ENCODE measurements around the gene IFNA13.

DNA sequence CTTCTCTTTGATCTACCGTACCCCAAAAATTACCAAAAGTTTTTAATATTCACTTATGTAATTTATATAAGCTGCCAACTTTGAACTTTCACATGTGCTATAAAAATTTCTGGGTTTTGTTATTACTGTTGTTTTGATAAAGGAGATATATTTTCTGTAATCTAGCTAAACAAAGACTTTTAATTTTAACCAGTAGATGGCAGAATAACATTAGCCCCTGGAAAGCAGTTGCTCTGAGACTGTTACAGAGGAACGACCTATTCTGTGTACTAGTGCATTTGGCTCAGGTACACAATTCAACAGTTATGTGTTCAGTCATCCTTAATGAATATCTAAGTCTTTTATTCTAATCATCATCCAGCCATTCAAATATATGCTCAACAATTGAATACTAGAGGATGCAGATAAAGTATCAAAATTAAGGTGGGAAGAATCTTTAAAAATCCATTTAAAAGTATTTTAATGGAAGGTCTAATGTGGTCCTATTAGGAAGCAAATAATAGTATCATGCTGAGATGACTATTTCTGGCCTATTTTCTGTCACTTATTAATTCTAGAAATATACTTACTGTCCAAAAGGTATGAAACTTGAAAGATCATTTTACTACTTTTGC, 41.2 kb downstream of the IFNA13 start:
- TF ChIP-seq POLR2A (IDR thresholded peaks at IDR 0.05) (no peak), POLR2AphosphoS5 (IDR thresholded peaks at IDR 0.05) (no peak)
- TF ChIP-seq, protein P1, sequence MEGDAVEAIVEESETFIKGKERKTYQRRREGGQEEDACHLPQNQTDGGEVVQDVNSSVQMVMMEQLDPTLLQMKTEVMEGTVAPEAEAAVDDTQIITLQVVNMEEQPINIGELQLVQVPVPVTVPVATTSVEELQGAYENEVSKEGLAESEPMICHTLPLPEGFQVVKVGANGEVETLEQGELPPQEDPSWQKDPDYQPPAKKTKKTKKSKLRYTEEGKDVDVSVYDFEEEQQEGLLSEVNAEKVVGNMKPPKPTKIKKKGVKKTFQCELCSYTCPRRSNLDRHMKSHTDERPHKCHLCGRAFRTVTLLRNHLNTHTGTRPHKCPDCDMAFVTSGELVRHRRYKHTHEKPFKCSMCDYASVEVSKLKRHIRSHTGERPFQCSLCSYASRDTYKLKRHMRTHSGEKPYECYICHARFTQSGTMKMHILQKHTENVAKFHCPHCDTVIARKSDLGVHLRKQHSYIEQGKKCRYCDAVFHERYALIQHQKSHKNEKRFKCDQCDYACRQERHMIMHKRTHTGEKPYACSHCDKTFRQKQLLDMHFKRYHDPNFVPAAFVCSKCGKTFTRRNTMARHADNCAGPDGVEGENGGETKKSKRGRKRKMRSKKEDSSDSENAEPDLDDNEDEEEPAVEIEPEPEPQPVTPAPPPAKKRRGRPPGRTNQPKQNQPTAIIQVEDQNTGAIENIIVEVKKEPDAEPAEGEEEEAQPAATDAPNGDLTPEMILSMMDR (IDR thresholded peaks at IDR 0.05), result peak in 2 of 3 donors; percentile 39 to 55

Data from breast epithelium (tissue), 3 donors.